Adrenal gland (tissue), 5 donors: ENCODE results near the gene CRELD2.

ENCODE experiments used
- CTCF ChIP-seq, 6 experiments: fragments of 450-650 bp in 4 of 6; fragments of 200-600 bp in 2 of 6; sonication (generic) in 1 of 6; IDR thresholded peaks; 1 replicate in 5 of 6; 2 replicates in 1 of 6; pipeline versions ENCODE4 v1.5.1 to v1.8.0; 2016 to 2021; ENCODE audit warnings: antibody characterized with exemption in 6 of 6, mild to moderate bottlenecking in 2 of 6, moderate library complexity in 1 of 6
- POLR2A ChIP-seq, 2 donors: fragments of 450-650 bp; IDR thresholded peaks; one replicate each; pipeline ENCODE4 v1.6.1; 2017; ENCODE audit warnings: antibody characterized with exemption in 2 of 2, mild to moderate bottlenecking in 2 of 2, moderate library complexity in 1 of 2
- donor health status: DM: no; HTN: no; CAD: no.

- TF ChIP-seq CTCF (IDR thresholded peaks at IDR 0.05) (no peak), POLR2A (IDR thresholded peaks at IDR 0.05) (no peak)
Observed at GRCh38 chr22:49924113-49924833, 5.8 kb downstream of the CRELD2 start.
